EL (cell line): ENCODE measurements around the gene SLU7.
"Not testable (repeated sequence)": the region's sequence is repeated elsewhere in the genome, so short reads cannot be mapped to it uniquely, and the experiment has no call there.

Experiments
- DNase-seq: peaks from one replicate; pipeline ENCODE4 v3.0.0-alpha.2; 2016

The SLU7 gene

DNA sequence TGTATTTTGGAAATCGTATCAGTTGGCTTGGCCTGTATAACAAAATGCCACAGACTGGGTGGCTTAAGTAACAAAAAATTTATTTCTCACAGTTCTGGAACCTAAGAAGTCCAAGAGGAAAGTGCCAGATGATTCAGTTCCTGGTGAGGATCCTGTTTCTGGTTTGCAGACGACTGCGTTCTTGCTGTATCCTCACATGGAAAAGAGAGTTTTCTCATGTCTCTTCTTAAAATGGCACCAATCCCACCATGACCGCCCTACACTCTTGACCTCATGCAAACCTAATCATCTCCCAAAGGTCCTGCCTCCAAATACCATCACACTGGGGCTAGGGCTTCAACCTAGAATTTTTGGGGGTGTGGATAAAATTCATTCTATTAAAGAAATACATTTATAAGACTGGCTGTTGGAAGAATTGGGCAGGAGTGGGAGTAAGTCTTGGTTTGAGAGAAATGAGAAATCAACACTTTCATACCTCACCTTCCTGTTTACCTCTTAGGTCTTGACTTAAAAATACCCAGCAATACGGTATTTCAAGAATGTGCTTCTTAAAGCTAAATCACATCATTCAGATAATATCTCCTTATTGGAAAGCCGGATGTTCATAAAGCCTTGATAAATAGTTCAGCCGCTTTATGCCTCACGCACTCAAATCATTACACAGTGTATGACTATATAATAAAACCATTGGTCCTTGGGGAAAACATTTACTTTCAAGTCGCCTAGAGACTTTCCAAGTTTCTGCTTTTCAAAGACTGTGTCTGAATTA lies 31.5 kb upstream of the SLU7 start:
- no peak for DNase-seq

GRCh38 chr5:160449458-160449857 lies 30.6 kb upstream of the SLU7 start:
- no peak for DNase-seq

DNA sequence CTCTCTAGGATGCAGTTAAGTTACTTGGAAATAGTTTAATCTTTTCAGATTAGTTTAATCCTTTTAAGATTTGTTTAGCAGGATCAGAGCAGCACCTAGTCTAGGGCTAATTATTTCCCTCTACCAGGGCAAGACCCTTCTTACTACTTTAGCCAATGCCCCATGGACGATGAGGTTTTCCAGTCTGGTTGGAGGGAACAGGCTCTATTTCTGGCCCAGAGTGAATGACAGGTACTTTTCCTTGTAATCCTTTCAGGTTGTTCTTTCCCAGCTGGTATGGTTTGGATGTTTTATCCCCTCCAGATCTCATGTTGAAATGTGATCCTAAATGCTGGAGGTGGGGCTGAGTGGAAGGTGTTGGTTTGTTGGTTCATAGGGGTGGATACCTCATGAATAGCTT lies 30.0 kb upstream of the SLU7 start:
- DNase-seq, result no peak

DNA sequence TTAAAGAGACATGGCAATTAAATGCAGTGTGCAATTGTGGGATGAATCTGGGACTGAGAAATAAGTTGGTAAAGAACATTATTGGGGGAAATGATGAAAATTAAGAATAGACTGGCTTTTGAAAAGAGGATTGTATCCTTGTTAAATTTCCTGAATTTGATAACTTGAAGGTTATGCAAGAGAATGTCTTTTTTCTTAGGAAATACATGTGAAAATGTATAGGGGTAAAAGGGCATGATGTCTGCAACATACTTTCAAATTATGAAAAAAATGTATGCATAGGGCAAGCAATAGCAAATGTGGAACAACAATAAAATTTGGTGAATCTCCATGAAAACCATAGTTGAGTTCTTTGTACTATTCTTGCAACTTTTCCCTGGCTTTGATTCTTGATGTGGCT lies 26.9 kb upstream of the SLU7 start:
- DNase-seq, result no peak

- DNase-seq, result no peak
These were observed 26.3 kb upstream of the SLU7 start for GRCh38 chr5:160445132-160445531.

DNA sequence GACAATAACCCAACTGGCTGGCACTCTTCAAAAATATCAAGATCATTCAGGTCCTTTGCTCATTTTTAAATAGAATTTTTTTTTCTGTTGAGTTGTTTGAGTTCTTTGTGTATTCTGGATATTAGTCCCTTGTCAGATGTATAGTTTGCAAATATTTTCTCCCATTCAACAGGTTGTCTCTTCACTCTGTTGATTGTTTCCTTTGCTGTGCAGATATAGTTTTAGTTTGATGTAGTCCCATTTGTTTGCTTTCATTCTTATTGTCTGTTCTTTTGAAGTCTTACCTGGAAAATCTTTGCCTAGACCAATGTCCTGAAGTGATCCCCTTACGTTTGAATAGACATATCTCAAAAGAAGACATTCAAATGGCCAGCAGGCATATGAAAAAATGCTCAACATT lies 25.5 kb upstream of the SLU7 start:
- no peak for DNase-seq

- no peak for DNase-seq
These were observed 24.0 kb upstream of the SLU7 start for GRCh38 chr5:160442824-160443431.

- peak; percentile 17 for DNase-seq
These were observed 22.5 kb upstream of the SLU7 start for GRCh38 chr5:160441311-160441781.

GRCh38 chr5:160439205-160439600 lies 20.3 kb upstream of the SLU7 start:
- DNase-seq, result peak; percentile 83

DNA sequence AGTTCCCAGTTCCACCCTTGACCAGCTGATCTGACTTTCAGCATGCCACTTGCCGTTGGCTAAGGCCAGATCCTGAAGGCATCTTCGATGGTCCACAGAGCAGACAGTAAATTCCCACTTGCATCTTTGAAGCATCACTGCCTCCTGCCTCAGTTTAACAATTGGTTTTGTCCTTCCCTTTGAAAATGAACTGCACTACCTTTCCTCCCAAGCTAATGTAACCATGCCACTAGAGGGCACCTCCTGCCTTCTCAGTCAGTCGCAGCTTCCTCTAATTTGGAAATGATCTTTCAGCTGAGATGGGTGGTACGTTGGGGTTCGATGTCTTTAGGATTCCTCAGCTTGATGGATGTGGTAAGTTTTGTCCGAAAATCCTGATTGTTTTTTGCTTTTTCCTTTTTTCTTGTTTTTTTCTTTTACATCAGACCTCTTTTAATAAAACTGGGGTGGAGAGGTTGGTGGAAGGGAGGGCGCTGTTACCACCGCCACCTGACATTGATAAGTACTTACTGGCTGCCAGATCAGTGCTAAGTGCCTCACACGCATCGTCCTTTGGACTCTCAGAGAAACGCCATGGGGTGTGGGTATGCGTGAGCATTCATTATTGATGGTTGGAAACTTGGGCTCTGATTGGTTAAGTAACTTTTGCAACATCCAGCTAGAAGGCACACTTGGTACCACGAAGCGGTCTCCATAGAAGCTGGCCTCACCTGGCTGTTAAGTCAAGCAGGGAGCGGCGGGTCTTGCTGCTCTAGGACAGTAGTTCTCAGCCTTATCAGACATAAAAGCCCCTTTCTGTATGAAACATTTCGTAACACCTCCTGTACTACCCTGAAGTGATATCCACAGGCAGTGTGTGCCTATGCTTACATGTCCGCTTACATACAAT lies 19.7 kb upstream of the SLU7 start:
- peak; percentile 70 for DNase-seq

GRCh38 chr5:160437271-160437670 lies 18.4 kb upstream of the SLU7 start:
- DNase-seq, result no peak

DNA sequence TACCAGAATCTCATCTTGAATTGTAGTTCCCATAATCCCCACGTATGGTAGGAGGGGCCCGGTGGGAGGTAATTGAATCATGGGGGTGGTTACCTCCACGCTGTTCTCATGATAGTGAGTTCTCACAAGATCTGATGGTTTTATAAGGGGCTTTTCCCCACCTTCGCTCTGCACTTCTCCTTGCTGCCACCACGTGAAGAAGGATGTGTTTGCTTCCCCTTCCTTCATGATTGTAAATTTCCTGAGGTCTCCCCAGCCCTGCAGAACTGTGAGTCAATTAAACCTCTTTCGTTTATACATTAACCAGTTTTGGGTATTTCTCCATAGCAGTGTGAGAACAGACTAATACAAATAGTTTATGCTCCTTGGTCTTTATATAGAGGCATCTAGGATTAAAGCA lies 17.8 kb upstream of the SLU7 start:
- not testable (repeated sequence) for DNase-seq

DNA sequence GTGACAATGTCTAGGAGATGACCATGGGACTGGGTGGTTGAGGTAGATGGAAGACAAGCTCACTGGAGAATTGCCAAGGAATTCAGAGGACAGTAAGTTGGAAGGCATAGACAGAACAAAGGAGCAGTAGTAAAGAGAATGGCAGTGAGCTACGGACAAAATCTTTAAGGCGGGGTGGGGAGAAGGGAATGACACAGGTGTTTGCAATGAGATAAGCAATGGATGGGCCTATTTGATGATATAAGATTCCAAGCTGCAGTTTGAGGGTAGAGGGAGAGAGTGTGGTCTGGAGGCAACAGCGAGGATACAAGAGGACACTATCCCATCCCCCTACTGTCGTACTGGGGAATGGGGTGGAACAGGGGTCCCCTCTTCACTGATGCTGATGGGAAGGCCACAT lies 17.1 kb upstream of the SLU7 start:
- no peak for DNase-seq

DNA sequence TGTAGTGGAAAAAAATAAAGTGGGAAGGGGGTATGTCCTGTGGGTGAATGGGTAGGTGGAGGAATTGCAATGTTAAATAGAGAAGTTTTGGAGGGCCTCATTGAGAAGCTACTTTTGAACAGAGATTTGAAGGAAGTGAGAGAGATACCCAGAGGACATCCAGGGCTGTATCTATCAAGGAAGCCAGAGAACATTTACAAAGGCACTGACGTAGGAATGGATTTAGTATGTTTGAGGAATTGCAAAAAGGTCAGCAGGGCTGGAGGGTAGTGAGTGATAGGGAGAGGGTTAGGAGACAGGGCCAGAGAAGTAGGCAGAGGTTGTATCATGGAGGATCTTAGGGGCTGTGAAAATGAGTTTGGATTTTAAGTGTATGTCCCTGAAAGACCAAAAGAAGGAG lies 16.7 kb upstream of the SLU7 start:
- no peak for DNase-seq

DNA sequence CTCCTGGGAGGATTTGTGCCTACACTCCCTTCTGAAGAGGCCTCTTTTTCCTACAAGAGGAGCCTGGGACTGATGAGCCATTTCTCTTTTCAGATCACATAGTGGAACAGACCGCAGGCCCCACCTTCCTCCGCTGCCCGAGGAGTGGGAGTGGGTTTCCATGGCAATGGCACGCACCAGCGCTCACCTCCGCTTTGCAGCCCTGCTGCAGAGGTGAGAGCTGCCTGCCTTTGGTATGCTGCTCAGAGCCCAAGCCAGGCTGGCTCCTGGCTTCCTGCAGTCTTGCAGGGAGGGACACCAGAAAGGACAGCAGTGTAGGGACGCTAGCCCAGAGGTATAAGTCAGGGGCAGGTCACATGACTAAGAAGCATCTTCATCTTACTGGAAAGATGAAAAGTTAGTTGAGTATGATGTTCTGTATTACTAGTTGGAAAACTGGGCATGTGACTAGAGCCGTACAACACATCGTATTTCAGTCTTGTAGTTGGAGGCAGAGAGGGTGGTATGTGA lies 15.2 kb upstream of the SLU7 start:
- no peak for DNase-seq

- DNase-seq, result no peak
These were observed 13.9 kb upstream of the SLU7 start for GRCh38 chr5:160432787-160433186.

- no peak for DNase-seq
These were observed 13.3 kb upstream of the SLU7 start for GRCh38 chr5:160432196-160432595.

DNA sequence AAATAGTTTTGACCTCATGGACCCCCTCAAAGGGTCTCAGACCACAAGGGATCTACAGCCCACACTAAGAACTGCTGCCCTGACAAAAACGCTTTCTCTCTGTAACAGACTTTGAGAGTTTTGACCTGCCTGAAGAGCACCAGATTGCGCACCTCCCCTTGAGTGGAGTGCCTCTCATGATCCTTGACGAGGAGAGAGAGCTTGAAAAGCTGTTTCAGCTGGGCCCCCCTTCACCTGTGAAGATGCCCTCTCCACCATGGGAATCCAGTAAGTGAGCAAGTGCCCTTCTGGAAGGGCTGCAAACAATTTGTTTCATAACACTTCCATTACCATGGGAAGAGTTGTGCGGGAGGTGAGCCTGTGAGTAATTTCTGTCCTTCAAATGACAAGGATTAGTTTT lies 8.7 kb upstream of the SLU7 start:
- DNase-seq, result no peak

DNA sequence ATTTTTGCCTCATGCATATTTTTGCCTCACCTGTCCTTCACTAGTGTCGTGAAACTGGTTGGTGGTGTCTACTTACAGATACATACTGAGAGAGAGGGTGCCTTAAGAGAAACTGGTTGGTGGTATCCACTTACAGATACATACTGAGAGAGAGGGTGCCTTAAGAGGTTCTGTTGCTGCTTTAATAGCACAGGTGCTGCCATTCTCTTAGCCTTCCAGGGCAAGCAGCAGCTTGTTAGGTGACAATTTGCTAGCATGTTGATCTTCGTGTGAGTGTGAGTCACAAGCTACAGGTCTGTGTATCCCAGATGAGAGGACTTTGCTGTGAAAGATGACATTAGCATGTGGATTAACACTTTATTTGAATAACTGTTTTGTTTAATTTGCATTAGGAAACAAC lies 4.2 kb upstream of the SLU7 start:
- DNase-seq, result no peak

DNA sequence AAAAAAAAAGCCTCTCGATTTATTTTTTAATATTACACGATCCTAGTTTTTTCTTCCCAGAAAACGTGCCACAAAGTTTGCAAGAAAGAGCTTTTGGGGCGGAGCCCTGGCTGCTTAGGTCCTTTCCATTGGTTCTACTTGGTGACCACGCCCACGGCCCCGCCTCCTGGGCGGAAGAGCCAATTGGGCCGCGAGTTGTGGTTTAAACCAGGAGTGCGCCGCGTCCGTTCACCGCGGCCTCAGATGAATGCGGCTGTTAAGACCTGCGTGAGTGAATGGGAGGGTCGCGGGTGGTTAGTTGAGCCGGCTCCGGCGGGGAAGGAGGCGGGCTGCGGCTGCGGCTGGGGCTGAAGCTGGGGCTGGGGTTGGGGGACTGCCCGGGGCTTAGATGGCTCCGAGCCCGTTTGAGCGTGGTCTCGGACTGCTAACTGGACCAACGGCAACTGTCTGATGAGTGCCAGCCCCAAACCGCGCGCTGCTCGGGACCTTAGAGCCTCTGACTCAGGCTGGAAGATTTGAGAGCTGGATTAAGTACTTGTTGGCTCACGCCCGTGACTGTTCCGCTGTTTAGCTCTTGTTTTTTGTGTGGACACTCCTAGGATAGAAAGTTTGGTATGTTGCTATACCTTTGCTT lies 2.9 kb upstream of the SLU7 start, which contains the start of gene PTTG1:
TSS of gene PTTG1 (plus strand) at position 231 of the 634 bp plus-strand sequence. CDS start 458 bp downstream, outside the sequence.
- peak; percentile 98 for DNase-seq

- no peak for DNase-seq
These were observed 1.4 kb upstream of the SLU7 start for GRCh38 chr5:160420331-160420610.

GRCh38 chr5:160419458-160420330 lies 813 bp upstream of the SLU7 start:
- no peak for DNase-seq
